ENCODE data around the gene NUCB1. TPM values are rescaled to one million over a fixed set of nuclear protein-coding genes. Genes with fewer than 3 reads are reported as not detected.

NUCB1 gene
- total RNA-seq, 1 experiment from 2014 or later = 125 TPM

GRCh38 chr19:48945415-48945814, 45.3 kb downstream of the NUCB1 start:
- Histone ChIP-seq H3K14ac (ENCODE audit: insufficient read depth, low read length) (no peak overlapping the region), H3K18ac (ENCODE audit: insufficient read length, low read depth, low read length) (no peak overlapping the region), H4K20me1 (ENCODE audit: control insufficient read depth, insufficient read depth, insufficient read length) (no peaks in the 10 kb centered on the region), H2BK20ac (ENCODE audit: low read depth, low read length, poor library complexity, severe bottlenecking) (no peak overlapping the region), H3K27ac (ENCODE audit: insufficient read length, low read depth, low read length) (no peak overlapping the region), H2BK120ac (ENCODE audit: low read depth, low read length, poor library complexity, severe bottlenecking) (no peak overlapping the region), H2AK5ac (ENCODE audit: insufficient read length, low read length) (no peak overlapping the region), H3T11ph (ENCODE audit: low read length) (no peak overlapping the region), H3K27me3 (ENCODE audit: insufficient read depth, low read length) (no peaks in the 10 kb centered on the region; the same call in 1 of the 2 replicates), H3K79me1 (ENCODE audit: insufficient read depth, low read depth, low read length, poor library complexity, severe bottlenecking) (no peaks in the 10 kb centered on the region), H3K4ac (ENCODE audit: low read depth, low read length) (no peak overlapping the region), H3K23ac (ENCODE audit: insufficient read length, low read depth, low read length) (no peak overlapping the region), H3K9ac (ENCODE audit: extremely low read depth, insufficient read length, low read length) (no peak overlapping the region), H3K56ac (ENCODE audit: insufficient read length, low read depth, low read length) (no peak overlapping the region), H3K4me1 (ENCODE audit: insufficient read depth, low read length) (no peaks in the 10 kb centered on the region), H2BK12ac (ENCODE audit: insufficient read length, low read depth, low read length) (no peak overlapping the region), H4K91ac (ENCODE audit: insufficient read length, low read depth, low read length) (no peak overlapping the region), H4K8ac (replicated peaks; ENCODE audit: insufficient read length, low read depth, low read length) (no peak overlapping the region), H3K4me2 (ENCODE audit: insufficient read depth, insufficient read length, low read length) (no peak overlapping the region), H3K23me2 (ENCODE audit: insufficient read length, low read depth, low read length, poor library complexity, severe bottlenecking) (no peaks in the 10 kb centered on the region), H3K9me3 (ENCODE audit: control insufficient read depth, low read depth, low read length) (no peaks in the 10 kb centered on the region), H4K5ac (ENCODE audit: insufficient read length, low read depth, low read length) (no peak overlapping the region), H2BK15ac (ENCODE audit: low read depth, low read length) (no peak overlapping the region), H2AFZ (ENCODE audit: low read length) (no peak overlapping the region), H3K79me2 (ENCODE audit: insufficient read depth, low read length) (no peaks in the 10 kb centered on the region), H2BK5ac (ENCODE audit: insufficient read length, low read length) (no peak overlapping the region)
- no peak for TF ChIP-seq CTCF (conservative IDR thresholded peaks at IDR 0.05)
- 0 out of 2 replicates have a peak, but pooled peaks cover 5% of the 10 kb centered on the region for H3K27me3 Mint-ChIP-seq (ENCODE audit: low read depth)
- H3K27ac Mint-ChIP-seq = no peak overlapping the region
- H3K4me1 Mint-ChIP-seq = no peaks in the 10 kb centered on the region
- H3K36me3 Mint-ChIP-seq (ENCODE audit: insufficient read depth in 1 of 3, low read depth in 3 of 3) = peaks cover 8 to 10% (median 8%) of the 10 kb centered on the region in 3 experiments; a peak in 6 of 7 replicates
- peaks cover 0 to 2% of the 10 kb centered on the region in 2 experiments; a peak in 4 of 5 replicates for H3K9me3 Mint-ChIP-seq
- WGBS (ENCODE audit: extremely low coverage, insufficient read length, low lambda C conversion rate) = no CpG with 5 or more reads among the region's 5 CpGs
- no peak overlapping the region for H3K4me3 Mint-ChIP-seq
- no peak for DNase-seq

Measured in H9 (cell line).